GM21717 (cell line): ENCODE data around the gene SLC18A3.
A peak's percentile ranks its signal among the peaks of the same experiment; 100 is the strongest.

Source experiments
- ATAC-seq: cut with Tn5 transposase; IDR thresholded peaks from one replicate; pipeline ENCODE4 v1.9.1; 2021; ENCODE audit warnings: mild to moderate bottlenecking, moderate library complexity; ENCODE audit not compliant: unreplicated experiment

The SLC18A3 gene

DNA sequence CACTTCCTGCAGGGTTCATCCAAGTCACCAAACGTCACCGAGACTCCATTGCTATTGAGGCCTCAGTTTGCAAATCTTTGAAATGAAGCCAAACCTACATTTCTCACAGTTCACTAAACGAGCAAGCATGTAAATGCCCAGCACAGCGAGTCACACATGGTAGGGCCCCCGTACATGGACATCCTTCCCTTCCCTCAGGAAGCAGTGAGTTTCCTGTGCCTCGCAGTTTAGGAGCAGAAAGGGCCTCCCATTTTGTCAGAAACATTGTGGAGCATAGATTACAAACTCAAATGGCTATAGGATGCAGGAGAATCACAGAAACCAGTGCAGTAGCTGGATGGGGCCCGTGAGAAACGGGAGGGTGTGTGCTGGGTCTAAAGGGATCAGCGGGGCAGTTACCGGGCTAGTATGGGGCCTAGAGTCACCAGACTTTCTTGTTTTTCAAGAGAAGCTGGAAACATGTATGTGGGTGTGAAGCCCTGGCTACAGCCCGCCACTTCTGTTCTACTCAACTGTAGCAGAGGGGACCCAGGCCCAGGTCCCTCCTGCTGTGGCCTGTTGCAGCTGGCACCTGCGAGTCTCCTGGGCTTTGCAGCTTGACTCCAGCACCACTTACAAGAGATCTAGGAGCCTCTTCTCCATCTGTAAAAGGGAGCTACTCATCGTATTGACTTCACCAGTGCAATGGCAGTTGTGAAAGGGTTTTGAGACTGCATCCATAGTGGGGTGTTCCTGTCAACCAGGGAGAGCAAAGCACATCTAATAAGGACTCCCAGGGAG is 14.2 kb upstream of the SLC18A3 start:
- ATAC-seq: no peak

DNA sequence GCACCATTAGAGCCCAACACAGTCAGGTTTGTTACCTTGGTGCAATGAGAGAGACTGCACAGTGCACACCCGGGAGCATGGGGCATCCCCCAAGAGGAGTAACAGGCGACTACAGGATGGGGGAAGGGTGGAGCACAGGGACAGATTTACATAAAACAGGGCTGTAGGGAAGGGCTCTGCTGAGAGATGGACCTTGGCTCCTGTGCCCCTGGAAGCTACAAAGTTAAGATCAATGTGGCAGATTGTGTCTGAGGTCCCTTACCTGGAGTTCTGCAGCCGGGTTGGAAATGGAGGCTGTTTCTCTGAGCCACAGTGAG is 13.7 kb upstream of the SLC18A3 start:
- ATAC-seq: no peak

DNA sequence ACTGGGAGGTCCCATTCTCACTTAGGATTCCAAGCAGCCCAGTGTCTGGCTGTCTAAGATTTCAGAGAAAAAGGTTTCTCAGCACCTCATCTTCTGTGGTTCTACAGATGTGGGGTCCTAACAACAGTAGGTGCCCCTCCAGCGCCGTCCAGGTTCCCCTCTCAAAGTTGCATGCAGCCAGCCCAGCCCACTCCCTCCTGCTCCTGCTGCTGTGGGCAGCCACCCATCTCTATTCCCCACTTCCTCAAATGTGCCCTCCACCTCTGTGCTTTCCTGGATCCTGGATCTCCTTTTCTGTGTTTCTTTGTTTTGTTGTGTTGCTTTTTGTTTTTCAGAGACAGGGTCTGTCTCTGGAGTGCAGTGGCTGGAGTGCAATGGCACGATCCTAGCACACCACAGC is 13.3 kb upstream of the SLC18A3 start:
- ATAC-seq: no peak

DNA sequence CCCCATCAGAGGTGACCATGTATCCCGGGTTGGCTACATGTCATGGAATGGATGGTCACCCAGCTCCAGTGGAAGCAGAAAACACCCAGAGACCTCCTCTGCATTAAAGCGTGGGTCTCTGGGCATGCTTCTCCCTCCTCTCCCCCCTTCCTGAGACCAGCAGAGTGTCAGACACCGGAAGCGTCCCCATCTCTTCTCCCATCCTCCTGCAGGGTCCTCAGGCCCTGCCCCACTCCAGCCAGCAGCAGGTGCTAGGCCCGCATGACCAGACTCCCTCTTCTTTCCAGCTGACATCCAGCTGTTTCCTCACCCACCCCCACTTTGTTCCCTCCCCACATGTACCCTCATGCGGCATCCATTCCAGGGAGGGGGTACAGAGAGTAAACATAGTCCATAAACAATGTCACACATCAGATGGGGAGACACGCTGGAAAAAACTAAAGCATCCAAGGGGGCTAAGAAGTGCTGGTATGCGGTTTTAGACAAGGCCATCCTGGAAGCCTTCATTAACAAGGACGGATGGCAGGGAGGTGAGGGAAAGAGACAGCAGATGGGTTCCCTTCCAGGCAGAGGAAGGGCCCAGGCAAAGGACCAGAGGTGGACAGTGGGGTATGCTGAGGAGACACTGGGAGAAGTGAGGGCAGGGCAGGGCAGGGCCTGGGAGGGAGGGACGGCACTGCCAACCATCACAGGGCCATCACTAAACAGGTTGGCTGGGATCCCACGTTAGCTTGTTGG is 12.5 kb upstream of the SLC18A3 start:
- ATAC-seq: no peak

DNA sequence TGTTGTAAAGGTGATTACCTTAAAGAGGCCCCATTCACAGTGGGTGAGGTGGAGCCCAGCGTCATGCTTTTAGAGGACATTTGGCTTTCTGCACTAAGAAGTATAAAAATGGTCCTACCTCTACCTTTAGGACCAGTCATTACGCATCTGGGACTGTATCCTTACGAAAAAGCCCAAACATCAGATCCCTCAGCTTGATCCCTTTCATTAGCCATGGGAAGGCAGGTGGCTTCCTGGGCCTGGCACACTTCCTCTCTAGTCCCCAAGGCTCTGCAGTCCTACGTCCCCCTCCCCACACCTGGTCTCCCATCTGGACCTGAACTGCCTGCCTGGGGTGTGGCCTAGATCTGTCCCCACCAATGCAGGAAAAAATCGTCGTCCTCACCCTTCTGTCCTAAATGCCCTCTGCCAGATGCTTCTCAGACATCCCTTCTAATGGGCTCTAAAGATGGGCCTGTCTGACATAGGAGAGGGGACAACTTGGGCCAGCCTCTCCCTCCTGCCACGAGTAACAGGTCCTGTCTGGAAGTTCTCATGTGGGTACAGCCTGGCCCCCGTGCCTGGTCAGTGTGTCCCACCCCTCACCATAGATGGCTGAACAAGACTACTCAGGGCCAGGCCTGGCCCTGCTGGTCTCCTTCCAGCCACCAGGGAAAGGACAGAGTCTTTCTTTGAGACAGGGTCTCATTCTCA is 11.8 kb upstream of the SLC18A3 start:
- no peak for ATAC-seq

DNA sequence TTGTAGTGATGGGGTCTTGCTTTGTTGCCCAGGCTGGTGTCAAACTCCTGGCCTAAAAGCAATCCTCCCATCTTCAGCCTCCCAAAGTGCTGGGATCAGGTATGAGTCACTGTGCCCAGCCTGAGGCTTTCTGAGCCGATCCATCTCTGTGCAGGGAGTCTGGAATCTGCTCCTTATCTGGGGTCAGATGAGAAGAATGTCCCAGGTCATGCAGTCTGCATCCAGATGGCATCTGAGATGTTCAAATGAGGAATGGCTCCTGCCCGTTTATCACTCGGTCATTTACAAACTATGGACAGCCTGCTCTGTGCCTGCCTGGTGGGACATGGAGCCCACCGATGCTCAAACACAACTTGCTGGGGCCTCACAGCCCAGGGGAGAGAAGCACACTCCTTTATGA is 11.1 kb upstream of the SLC18A3 start:
- ATAC-seq: no peak

DNA sequence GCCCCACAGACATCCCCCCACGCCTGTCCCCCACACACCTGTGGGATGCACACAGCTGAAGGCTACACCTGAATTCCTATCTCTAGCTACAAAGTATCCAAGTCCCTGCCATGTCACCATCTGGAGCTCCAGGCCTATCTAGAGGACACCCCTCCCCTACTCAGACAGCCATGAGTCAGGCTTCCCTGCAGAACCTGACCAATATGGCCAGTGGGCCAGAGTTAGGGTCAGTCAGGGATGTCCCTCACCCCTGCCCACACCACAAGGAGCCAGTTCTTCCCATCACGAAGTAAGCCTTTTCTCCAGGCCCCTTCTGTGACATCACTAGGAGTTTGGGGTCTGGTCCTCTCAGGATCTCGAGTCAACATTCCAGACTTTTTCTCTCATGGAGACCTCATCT is 10.6 kb upstream of the SLC18A3 start:
- no peak for ATAC-seq

DNA sequence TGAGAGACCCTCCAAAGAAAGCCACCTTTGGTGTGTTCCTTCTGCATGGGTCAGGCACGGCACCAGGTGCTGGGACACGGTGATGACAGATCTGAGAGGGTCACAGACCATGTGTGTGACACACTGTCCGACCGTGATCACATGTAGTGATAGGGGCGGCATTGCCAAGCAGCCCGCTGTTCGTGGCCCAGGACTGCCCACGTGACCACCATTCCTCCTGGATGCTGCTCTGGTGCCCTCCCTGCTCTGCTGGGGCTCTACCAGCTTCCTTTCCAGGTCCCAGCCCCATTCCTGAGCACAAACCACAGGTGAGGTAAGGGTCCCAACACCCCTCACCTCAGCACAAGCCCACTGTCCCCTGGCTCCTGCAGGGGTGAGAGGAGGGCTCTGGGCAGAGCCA is 10.1 kb upstream of the SLC18A3 start:
- ATAC-seq: no peak

DNA sequence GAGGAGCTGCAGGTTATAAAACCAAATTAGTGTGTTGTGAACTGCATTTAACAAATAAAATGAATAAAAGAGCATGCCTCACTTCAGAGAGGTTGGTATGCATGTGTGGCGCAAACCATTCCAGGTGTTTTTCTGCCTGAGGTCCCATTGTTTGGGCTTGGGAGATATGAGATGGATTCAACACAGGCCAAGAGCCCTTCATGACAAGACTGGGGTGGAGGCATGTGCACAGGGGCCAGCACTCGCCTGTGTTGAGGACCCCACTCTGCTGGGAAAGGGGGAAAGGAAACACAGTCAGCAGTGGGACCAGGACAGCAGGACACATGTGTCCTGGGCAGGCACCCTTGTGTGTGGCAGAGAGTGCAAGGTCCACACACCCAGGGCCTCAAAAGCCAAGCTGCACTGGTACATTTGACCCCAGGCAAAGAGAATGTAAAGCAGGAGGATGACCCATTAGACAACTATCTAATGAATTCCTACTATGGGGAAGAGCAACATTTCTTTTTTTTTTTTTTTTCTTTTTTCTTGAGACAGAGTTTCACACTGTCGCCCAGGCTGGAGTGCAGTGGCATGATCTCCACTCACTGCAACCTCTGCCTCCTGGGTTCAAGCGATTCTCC is 9.2 kb upstream of the SLC18A3 start:
- ATAC-seq: no peak

DNA sequence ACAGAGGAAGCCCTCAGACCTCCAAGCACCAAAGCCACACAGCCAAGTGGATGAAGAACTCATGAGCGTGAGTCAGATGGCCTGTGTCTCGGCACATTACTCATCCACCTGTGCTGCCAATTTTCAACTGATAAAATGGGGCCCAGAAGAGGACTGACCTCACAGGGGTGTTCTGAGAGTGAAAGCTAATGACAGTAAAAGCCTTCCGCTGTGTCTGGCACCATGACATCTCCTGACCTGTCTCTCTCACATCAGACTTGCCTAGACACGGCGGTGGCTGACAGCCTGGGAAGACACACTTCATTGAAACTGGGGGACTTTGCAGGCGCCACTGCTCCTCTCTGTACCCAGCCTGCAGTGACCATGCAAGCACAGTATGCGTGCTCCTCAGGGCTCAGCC is 8.3 kb upstream of the SLC18A3 start:
- ATAC-seq: no peak

DNA sequence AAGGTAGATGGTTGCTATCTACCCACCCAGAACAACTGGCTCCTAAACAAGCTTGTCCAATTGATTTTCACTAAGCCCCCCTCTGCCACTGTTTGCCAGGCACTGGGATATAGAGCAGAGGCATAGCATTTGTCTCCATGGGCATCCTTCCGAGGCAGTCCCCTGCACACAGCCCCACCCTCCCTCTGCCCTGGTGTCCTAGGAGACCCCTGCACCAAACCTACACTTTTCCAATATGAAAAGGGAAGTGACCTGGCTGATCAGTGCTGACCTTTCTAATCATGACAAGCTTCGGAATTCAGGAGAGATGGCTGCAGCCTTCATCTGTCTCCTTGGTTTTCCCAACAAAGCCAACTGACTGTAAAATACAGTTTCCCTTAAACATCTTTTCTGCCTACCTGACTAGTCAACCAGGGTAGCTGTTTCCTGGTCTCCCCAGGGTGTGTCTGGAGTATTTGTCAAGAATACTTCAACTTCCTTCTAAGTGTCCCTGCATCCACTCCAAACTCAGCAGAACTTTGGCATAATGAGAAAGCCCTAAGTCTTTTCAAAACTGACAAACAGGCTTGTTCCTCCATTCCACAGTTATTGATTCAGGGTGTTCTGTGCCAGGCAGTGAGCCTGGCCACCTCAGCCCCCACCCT is 7.6 kb upstream of the SLC18A3 start:
- ATAC-seq: no peak

DNA sequence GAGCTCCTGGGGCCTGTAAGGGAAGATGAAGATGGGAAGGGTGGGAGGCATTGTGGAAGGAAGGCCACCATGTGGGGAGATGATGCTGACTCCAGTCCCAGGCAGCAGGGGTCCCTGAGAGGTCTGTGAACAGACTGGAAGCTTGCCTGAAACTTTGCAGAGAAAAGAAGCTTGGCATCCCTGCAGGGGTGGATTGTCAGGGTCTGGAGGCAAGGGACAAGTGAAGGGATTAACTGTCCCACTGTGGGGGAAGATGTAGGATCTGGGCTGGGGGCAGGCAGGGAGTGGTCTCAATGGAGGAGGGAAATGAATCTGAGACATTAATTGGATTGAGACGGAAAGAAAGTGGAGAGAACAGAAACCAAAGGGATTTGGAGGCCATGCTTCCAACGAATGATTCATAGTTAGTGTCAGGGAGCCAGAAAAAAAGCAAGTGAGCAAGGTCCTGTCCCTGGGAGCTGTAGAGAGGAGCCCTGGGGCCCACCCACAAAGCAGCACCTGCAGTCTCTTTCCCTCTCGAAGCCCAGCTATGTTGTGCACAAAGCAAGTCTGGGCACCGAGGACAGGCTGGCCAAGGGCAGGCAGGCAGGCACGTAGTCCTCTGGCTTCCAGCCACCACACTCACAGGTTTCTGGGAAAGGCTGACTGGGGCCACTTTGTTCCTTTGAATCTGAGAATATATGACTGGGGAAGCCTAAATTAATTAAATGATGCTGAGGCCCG is 4.7 kb upstream of the SLC18A3 start:
- no peak for ATAC-seq

DNA sequence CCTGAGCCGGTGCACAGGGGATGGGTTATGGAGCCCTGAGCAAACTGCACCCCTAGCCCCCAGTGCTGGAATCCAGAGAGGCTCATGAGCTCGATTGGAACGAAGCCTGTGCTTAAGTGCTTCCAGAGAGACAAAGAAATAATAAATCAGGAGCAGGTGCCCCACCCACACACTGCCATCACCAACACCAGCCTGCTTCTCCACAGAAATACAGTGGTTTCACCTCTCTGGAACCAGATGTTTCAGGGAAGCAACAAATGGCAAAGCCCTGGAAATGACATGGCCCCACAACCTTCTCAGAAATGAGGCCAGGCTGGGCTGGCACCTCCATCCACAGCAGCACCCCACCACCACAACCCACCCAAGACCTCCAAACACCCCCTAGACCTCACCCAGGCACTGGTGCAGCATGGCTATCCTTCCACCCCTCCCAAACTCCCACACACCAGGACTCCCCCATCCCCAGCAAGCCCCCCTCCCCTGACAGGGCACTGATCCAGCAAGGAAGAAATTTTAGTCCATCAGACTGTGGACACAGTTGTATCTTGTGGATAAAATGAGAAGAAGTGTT is 4.1 kb upstream of the SLC18A3 start:
- ATAC-seq: no peak

DNA sequence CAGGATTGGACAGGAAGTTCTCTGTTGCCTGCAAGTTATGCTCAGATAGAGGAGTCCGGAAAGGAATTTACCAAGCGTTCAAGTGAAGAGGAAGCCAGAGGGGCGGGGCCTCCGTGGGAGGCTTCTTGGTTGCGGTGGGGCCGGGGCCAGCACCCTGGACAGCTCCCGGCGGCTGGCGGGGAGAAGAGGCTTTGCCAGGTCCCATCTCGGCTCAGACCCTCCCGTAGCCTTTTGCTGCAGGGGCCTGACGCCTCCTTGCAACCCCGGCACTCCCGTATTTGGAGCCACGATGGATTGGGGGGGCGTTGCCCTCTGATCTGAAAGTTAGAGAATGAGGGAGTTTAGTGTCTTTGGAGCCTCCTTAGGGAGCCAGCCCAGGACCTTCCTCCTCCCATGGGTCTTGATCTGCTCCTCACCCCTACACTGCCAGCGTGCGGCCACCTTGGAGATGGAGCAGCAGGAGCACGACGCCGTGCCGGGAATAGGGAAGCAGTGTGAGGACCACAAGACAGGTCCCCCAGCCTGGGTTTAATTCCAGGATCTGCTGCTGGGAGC is 3.1 kb upstream of the SLC18A3 start:
- ATAC-seq: peak; percentile 52

DNA sequence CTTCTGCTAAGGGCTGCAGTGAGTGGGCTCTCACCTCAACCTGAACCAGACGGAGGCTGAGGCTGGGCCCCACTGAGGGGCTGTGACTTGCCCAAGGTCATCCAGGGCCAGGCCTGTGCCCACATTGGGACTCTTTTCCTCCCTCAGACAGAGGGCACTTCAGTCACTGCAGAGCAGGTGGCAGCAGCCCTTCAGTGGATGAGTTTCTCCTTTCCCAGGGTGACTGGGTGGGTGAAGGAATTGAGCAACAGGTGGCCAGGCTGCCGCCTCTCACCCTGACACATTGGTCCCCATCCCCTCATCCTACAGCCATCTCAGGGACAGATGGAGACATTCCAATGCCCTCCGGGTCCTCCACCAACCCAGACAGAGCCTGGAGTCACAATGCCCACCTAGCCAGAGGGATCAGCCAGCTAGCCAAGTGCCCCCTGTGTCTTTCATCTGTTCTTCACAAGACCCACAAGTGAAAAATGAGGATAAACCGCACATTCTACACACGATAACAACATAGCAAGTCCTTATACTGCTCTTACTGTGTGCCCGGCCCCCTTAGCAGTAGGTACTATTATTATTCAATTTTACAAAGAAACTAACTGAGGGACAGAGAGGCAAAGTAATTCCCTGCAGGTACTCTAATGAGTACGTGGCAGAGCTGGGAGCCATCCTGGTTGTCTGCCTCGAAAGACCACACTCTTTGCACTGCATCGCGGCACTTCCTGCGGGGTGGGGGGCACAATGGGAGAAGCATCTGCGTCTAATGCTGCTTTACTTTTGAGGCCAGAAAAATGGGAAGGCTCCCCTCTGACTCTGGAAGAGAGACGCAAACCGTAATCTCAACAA is 1.7 kb upstream of the SLC18A3 start:
- no peak for ATAC-seq

DNA sequence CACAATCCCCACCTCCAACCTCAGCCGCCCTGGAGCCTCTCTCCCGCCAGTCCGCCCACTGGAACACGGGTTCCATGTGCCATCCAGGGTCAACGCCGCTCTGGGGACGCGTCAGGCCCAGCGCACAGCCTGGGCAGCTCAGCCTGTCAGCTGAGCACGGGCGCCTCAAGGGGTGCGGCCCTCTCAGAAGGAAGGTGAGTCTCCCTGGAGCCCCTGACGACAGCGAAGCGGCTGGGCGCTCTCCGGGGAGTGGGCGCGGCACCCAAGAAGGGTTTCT is 1.2 kb upstream of the SLC18A3 start:
- ATAC-seq: no peak

DNA sequence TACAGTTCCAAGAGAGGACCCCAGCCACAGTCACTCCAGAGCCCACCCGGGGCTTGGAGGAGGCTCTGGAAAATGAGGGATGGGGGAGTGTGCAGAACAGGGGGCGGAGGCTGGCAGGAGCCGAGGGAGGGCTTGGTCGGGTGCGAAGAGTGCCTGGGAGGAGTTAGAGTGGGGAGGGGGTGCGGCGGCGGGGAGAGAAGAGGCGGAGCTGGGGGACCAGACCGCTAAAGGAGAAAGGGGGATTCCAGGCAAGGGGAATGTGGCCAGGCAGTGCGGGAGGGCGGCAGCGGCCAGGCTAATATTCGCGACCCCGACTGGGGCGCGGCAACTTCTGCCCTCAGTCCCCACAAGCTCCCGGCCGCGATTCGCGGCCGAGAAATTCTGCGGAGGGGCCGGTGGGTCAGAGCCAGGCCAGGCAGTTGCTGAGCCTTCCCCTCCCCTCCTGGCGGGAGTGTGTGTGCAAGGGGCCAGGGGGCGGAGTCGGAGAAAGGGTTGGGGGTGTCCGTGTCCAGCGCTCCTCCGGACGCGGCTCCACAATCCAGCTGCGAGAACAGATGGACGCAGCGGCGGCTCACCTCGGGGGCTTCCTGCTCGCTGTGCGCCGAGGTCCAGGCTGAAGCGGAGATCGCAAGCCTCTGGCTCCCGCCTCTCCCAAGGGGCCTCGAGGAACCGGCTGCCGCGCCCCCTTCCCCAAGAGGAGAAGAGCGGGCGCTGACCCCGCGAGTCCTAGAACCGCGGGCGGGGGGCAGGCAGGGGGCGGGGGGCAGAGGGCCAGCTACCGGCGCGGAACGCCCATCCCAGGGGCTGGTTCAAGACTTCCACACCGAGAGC is 612 bp upstream of the SLC18A3 start:
- no peak for ATAC-seq

DNA sequence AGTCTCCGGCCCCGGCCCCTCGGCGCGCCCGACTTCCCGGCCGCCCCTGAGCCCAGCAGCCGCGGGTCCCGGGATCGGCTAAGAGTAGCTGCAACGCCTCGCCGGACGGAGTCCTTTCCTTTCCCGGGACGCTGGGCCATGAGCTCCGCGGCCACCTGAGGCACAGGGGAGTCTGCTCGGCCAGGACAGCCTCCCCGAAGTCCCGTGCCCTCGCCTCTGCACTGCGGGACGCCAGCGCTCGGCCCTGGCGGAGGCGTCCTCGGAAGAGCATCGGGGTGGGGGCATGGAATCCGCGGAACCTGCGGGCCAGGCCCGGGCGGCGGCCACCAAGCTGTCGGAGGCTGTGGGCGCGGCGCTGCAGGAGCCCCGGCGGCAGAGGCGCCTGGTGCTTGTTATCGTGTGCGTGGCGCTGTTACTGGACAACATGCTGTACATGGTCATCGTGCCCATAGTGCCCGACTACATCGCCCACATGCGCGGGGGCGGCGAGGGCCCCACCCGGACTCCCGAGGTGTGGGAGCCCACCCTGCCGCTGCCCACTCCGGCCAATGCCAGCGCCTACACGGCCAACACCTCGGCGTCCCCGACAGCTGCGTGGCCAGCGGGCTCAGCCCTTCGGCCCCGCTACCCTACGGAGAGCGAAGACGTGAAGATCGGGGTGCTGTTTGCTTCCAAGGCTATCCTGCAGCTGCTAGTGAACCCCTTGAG is 502 bp downstream of the SLC18A3 start:
- ATAC-seq: no peak
